ENCODE measurements around the gene GP1BB.

The GP1BB gene

DNA sequence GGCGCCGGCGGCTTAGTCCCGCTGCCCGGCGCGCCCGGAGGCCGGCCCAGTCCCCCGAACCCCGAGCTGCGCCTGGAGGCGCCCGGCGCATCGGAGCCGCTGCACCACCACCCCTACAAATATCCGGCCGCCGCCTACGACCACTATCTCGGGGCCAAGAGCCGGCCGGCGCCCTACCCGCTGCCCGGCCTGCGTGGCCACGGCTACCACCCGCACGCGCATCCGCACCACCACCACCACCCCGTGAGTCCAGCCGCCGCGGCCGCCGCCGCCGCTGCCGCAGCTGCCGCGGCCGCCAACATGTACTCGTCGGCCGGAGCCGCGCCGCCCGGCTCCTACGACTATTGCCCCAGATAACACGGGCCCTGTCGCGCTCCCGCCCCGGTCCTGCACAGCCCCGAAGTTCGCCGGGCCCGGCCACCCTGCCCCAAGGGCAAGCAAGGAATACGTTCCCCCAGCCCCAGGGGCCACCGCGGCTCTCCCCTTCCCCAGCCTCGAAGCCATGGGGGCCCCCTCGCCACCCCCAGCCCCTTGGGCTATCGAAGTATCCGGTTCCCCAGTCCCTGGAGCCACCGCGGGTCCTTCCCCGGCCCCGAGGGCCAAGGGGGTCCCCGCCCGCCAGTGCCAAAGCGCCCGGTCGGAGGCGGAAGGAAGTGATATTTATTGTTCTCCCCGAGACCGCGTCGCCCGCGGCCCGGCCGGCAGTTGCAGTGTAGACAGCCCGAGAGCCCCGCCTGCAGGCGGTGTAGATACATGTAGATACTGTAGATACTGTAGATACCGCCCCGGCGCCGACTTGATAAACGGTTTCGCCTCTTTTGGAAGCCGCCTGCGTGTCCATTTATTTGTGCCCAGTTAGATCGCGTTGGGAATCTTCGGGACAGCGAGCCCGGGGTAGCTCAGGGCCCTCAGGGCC lies 43.4 kb downstream of the GP1BB start:
- DNase-seq (ENCODE audit: low read depth), result no peak

DNA sequence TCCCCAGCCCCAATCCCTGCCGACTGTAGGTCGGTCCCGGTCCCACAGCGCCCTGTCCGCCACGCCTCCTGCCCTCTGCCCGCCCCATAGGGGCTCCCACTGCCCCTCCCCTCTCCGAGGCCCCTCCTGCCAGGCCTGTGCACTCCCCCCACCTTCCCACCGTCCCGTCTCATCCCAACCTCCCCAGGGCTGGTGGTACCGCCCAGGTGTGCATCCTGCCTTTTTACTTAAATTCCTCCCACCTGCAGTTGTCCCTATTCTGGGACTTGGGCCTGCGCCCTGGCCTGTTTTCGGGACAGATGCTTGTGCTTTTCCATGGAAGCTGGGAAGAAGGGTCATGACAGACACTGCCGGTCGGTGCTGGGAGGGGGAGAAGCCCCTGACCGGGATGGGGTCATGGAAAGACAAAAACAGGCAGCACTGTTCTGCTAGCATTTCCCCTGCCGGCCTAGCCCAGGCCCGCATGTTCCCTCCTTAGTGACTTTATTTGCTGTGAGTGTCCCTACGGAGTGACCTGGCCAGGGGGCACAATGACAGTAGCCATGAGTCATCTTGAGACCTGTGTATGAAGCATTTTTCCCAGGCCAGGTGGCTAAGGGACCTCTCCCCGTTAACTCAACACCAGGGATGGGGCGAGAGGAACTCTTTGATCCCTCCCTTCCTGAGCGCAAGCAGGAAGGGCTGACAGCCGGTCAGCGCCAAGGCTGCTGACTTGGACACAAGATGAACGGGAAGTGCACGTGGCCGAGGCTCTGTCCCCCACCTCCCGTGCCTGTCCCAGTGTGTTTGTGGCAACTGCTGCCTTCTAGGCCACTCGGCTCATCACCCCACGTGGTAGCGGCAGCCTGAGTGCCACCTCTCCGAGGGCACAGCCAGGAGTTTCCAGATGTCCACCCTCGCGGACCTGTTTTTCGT lies 44.3 kb downstream of the GP1BB start:
- no peak for DNase-seq (ENCODE audit: low read depth)

DNA sequence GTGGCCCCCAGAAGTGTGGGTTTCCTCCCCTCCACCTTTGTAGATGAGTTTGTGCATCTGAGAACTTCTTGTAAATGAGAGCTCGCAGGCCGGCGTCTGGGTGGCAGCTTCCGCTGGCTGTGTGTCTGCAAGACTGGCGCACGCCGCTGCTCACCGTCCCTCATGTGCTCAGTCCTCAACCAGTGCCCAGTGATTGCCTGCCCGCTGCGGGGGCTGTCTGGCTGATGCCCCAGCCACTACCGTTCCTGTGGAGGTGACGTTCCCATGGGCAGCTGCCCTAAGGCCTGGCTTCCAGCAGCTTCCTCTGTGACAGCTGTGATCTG lies 46.0 kb downstream of the GP1BB start:
- DNase-seq (ENCODE audit: low read depth), result no peak

DNA sequence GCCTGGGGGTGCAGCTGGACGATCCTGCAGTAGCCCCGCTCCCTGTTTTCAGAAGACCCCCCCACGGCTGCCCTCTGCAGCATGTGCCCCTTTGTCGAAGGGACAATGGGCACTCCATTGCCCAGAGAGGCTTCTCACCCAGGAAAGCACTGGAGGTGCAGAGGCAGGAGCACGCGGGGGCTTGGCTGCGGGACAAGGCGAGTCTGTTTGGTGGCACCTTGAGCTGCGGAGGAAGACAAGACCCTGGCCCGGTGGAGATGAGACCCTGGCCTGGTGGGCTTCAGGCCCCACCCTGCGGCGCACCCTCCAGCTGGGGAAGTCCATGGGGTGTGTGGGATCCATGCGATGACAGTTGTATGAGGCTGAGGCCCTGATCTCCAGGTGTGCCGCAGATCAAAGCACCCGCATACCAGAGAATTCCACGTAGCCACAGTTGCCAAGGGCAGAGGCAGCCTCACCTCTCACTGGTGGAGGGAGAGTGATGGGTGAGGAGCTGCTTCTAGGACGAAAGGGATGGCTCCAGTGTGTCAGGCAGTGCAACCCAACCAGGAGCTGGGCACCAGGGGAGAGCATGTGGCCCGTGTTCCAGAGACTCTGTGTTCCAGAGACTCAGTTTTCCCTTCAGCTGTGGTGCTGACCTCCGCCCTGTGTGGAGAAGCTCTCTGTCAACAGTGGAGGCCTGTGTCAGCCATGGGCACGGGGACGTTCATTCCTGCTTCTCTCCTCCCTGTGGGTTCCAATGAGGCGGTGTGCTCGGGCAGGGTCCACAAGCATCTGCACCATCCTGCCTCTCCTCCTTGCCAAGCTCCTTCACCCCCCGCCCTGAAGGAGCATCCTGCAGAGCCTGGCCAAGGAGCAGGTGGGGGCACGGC lies 47.2 kb downstream of the GP1BB start:
- DNase-seq (ENCODE audit: low read depth), result no peak

DNA sequence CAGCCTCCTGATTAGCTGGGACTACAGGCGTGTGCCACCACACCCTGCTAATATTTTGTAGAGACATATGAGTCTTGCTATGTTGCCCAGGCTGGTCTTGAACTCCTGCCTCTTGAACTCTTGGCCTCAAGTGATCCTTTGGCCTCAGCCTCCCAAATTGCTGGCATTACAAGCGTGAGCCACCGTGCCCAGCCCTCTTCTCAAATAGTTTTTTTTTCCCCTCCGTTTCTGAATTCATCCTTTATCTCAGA lies 49.0 kb downstream of the GP1BB start:
- no peak for DNase-seq (ENCODE audit: low read depth)

DNA sequence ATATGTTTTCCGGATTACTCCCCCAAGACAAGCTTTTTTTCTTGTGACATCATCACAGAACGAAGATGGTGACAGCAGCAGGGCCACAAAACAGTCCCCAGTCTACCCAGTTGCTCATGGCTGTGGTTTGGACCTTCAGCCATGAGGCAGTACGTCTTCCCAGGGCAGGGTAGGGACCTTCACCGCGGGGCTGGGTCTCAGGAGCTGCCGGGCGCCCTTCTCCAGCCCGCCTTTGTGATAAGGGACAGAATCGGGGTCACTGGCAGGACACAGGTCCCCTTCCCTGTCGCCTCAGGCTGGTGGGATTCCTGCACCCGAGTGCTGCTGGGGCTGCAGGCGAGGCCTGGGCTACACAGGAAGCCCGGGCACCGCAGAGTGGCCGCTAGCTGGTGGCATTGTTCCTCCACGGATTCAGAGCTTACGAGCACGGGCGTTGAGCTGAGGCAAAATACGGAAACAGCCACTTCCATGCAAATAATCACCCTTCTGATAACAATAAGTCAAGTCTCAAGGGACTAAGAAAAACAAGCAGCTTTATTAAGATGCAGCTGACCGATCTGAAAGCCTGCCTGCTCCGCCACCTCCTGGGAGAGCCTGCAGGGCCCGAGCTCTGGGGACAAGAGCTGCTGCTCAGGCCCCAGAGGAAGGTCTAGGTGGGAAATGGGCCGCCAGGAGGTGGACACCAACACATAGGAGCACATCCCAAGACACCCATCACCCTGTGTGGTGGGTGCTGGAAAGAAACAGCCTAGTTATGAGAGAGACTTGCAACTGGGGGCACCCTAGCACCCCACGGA lies 49.5 kb downstream of the GP1BB start:
- DNase-seq (ENCODE audit: low read depth), result no peak

DNA sequence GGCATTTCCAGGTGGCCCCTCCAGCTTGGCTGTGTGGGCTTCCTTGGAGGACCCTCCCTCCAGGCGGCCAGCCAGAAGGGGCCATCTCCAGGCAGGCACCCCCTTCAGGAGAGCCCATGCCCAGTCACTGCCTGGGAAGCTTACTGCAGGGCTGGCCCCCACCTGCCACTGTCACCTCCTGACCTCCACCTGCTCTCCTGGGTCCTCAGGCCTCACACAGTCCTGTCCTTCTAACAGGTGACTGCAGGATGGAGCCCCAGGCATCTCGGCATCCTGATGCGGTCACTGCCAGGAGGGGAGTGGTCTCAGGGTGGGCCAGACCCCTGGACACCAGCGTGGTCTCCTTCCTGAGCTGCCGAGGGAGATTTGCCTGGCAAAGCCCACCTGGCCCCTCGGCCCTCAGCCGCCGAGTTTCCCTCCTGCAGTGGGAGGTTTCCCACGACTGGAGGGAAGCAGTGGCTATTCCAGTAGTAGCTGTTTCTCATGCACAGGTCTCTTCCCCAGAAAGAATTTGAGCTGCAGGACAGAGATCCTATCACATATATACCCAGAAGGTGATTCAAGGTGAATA lies 50.2 kb downstream of the GP1BB start:
- no peak for DNase-seq (ENCODE audit: low read depth)

Measured in fibroblast of the conjunctiva (primary cell).